ENCODE measurements around the gene MBD1.
A peak's percentile ranks its signal among the peaks of the same experiment; 100 is the strongest.

MBD1 gene

DNA sequence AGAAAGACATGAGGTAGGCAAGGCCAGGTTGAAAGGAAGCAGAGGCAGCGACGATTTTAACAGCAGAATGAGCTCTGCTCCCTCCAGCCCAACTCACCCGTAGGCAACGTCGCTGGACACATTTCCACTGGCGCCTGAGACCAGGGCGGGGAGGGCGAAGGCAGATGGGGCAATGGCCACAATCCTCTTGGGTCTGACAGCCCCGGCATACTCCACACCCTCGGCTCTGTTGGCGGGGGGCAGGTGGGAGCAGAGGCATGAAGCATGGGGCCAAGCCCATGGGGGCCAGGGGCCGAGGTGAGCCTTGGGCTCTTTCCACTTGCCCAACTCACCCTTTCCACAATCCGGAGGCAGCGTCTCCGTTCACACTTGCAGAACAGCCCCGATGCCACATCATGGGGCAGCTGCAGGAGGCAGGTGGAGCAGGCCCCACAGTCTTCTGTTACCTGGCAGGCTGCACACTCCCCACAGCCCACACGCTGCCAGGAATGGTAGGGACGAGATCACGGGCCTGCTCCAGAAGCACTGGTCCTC lies 5.8 kb downstream of the MBD1 start:
- no peak for DNase-seq (ENCODE audit: extremely low spot score)
- TF ChIP-seq, protein P1, sequence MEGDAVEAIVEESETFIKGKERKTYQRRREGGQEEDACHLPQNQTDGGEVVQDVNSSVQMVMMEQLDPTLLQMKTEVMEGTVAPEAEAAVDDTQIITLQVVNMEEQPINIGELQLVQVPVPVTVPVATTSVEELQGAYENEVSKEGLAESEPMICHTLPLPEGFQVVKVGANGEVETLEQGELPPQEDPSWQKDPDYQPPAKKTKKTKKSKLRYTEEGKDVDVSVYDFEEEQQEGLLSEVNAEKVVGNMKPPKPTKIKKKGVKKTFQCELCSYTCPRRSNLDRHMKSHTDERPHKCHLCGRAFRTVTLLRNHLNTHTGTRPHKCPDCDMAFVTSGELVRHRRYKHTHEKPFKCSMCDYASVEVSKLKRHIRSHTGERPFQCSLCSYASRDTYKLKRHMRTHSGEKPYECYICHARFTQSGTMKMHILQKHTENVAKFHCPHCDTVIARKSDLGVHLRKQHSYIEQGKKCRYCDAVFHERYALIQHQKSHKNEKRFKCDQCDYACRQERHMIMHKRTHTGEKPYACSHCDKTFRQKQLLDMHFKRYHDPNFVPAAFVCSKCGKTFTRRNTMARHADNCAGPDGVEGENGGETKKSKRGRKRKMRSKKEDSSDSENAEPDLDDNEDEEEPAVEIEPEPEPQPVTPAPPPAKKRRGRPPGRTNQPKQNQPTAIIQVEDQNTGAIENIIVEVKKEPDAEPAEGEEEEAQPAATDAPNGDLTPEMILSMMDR (IDR thresholded peaks at IDR 0.05; ENCODE audit: control extremely low read depth, extremely low read depth, low read depth, missing control alignments) = no peak
- CTCF ChIA-PET = interaction anchor here (3.2 kb wide), 1 partner anchor 81 kb away, joined by 11 read pairs; no protein-coding TSS in a partner anchor
- POLR2A ChIA-PET = no interaction called here

DNA sequence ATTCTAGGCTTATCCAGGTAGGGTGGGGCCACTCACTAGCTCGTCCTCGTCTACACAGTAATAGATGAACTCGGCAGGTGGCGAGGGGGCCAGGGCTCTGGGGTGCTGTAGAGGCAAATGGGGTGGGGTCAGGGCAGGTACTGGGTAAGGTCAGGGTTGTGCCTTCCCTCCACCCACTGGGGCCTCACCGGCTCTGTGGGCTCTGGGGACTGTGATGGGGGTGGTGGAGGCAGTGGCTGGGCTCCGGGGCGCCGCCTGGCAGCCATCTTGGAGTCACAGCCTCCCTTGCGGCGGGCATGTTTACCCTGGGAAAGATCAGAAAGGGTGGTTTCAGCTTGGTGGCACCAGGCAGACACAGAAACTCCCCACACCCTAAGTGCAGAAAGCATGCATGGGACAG lies 6.4 kb downstream of the MBD1 start:
- ChIA-PET POLR2A (no interaction called here), CTCF (interaction anchor here (3.2 kb wide), 1 partner anchor 82 kb away, joined by 11 read pairs; no protein-coding TSS in a partner anchor)
- DNase-seq (ENCODE audit: extremely low spot score) = no peak
- TF ChIP-seq, protein P1 (IDR thresholded peaks at IDR 0.05; ENCODE audit: control extremely low read depth, extremely low read depth, low read depth, missing control alignments) = no peak

DNA sequence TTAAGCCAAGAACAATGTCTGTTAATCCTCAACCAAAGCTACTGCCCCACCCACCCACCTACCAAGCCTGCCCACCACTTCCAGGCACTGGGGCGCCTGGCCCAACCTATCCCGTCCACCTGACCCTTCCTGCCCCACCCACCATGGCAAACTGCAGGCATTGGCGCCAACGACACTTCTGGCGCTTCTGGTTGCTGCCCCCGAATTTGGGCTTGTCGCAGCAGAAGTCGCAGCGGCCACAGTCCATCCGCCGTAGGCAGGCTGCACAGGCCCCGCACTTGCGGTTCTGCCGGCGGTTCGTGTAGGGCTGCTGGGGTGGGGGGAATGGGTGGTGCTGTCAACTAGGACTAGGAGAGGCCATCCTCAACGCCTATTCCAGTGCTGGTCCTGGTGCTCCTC lies 7.3 kb downstream of the MBD1 start:
- ChIA-PET POLR2A (no interaction called here), CTCF (interaction anchor here (1.1 to 3.2 kb wide), 2 partner anchors 55 to 83 kb away, joined by 3 to 11 read pairs; no protein-coding TSS in a partner anchor)
- DNase-seq (ENCODE audit: extremely low spot score) = no peak
- TF ChIP-seq, protein P1 (IDR thresholded peaks at IDR 0.05; ENCODE audit: control extremely low read depth, extremely low read depth, low read depth, missing control alignments) = no peak

DNA sequence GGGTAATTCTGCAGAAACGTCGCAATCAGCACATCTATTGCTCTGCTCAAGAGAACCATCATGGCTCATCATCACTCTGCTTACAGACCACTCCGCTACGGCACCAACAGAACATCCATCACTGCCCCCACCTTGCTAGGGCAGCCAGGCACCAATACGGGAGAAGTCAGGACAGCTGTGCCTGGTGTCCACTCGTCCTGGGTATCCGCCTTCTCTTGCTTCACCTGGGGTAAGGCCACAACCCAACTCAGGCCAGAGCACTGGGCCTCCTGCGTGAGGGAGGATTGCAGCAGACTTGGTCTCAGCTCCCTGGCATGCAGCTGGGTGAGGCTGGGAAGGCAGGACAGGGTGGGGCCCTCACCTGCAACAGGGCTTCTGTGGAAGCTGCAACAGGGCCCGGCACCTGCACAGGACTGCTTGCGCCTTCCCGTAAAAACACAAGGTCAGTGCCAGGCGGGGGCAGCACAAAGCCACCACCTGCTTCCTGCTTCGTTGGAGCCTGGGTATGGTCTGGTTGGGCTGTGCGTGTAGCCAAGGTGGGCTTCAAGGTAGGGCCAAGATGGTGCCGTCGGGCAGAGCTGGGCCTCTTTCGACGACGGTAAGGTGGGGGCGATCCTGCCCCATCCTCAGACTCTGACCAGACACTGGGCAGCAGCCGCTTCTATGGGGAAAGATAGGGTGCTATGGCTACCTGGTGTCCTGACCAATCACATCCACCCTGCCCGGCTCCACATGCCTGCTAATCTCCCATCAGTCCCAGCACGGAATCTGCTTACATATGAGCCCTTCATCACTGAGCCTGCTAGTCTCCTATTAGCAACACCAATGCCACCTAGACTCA lies 7.9 kb downstream of the MBD1 start:
- CTCF ChIA-PET = interaction anchor here (1.1 to 3.2 kb wide), 3 partner anchors 16 to 84 kb away, joined by 3 to 11 read pairs (median 3); no protein-coding TSS in a partner anchor
- no peak for DNase-seq (ENCODE audit: extremely low spot score)
- TF ChIP-seq, protein P1 (IDR thresholded peaks at IDR 0.05; ENCODE audit: control extremely low read depth, extremely low read depth, low read depth, missing control alignments) = no peak
- POLR2A ChIA-PET = interaction anchor here (0.7 kb wide), 1 partner anchor 8 kb away, joined by 3 read pairs; no protein-coding TSS in a partner anchor

DNA sequence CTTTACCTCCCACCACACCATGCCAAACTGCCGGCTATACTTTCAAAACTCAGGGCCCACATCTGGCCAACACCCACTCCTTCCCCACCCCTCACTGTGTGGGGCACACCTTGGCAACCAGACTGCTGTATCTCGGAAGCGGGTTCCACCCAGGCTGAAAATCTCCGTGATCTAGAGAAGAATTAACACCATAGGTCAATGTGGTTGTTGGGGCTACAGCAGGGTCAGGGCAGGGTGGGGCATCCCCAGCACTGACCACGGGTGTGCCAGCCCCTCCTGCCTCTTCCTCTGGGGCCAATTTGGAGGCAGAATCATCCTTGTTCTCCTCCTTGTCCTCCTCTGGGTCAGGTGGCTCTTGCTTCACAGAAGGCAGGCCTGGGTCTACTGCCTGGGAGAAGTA lies 8.8 kb downstream of the MBD1 start:
- ChIA-PET POLR2A (no interaction called here), CTCF (interaction anchor here (1.1 to 6.7 kb wide), 2 partner anchors 17 to 83 kb away, joined by 3 to 91 read pairs; no protein-coding TSS in a partner anchor)
- TF ChIP-seq, protein P1 (IDR thresholded peaks at IDR 0.05; ENCODE audit: control extremely low read depth, extremely low read depth, low read depth, missing control alignments) = no peak
- DNase-seq (ENCODE audit: extremely low spot score) = no peak

DNA sequence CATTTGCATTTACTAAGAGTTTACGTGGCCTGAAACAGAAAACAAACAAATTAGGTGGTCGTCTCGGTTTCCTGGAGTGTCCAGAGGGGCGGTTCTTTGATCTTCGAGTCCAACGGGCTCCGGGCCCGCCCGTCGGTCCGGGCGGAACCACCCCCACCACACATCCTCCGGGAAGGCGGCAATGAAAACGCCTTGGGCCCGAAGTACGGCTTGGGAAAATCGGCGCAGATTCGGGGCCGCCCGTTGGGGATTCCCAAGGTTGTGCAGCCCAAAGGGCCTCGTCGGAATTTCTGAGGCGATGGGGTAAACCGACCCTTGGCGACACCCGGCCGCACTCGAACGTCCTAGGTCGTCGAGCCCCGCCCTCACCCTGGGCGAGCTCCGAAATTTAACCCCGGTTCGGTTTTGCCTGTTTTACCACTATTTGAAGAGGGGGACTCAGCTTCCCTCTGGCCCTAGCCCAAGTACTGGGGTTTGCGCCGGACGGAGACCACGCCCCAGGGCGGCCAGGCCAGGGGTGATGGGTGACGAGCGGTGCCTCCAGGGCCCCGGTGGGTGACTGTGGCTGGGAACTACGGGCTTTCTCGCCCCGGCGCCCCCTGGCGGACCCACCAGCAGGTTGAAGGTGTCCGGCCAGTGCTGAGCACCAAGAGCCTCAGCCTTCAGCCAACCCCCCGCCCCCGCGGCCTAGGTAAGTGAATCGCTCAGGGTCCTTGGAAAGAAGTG lies 13.1 kb downstream of the MBD1 start:
- DNase-seq (ENCODE audit: extremely low spot score) = peak; percentile 93
- POLR2A ChIA-PET = no interaction called here
- CTCF ChIA-PET = interaction anchor here (0.6 to 6.7 kb wide), 24 partner anchors 9 to 792 kb away, joined by 3 to 91 read pairs (median 4); partner anchors contain the start of genes C18orf32, MBD1 and SKA1
- TF ChIP-seq, protein P1 (IDR thresholded peaks at IDR 0.05; ENCODE audit: control extremely low read depth, extremely low read depth, low read depth, missing control alignments) = peak; percentile 89
